22Rv1 (cell line): ENCODE data around the gene EIF5AL1.

Experiments used
- CTCF ChIP-seq: fragments of 450-650 bp; IDR thresholded peaks from 2 replicates; pipeline ENCODE4 v1.5.1; 2017; ENCODE audit warnings: mild to moderate bottlenecking
- ZFX ChIP-seq: fragments of 450-650 bp; IDR thresholded peaks from 2 replicates; pipeline ENCODE4 v1.6.1; 2017; ENCODE audit warnings: antibody characterized with exemption, borderline replicate concordance

GRCh38 chr10:79468015-79468560 is 44.2 kb upstream of the EIF5AL1 start:
- TF ChIP-seq CTCF: no peak
- no peak for TF ChIP-seq ZFX
